Measurements from ENCODE around the gene SLC17A2.

Gene SLC17A2

DNA sequence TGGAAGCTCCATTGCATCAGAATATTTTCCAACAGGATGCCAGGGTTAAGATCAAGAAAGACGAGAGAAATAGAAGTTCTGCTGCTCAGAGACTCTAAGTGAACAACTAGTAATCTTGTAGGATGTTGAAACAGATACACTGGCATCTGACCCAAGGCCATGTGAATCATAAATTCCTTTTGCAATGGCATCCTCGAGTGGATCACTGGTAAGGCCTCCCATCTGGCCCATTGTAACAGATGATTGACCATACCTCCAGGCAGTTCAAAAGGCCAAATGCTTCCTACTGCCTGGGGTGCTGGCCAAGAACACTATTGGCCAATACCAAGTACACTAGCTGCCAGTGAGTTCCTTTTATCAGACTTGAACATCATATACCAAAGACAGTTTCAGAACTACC lies 46.5 kb downstream of the SLC17A2 start:
- no peaks in the 10 kb centered on the region; the same call in 1 of the 2 replicates for H3K4me1 ChIP-seq (ENCODE audit: control insufficient read depth, insufficient read depth, low read length)
- no peak overlapping the region for H3K27ac ChIP-seq (ENCODE audit: extremely low read depth, low read depth, low read length)
- no peaks in the 10 kb centered on the region for H3K36me3 ChIP-seq (ENCODE audit: control insufficient read depth in 2 of 2, insufficient read depth in 1 of 2, low read length in 2 of 2)
- H3K4me3 ChIP-seq (ENCODE audit: low read depth, low read length) = no peak overlapping the region
- TF ChIP-seq FEZF1 (tag by site-specific recombination; IDR thresholded peaks at IDR 0.05) = no peak
- TF ChIP-seq, protein P1, sequence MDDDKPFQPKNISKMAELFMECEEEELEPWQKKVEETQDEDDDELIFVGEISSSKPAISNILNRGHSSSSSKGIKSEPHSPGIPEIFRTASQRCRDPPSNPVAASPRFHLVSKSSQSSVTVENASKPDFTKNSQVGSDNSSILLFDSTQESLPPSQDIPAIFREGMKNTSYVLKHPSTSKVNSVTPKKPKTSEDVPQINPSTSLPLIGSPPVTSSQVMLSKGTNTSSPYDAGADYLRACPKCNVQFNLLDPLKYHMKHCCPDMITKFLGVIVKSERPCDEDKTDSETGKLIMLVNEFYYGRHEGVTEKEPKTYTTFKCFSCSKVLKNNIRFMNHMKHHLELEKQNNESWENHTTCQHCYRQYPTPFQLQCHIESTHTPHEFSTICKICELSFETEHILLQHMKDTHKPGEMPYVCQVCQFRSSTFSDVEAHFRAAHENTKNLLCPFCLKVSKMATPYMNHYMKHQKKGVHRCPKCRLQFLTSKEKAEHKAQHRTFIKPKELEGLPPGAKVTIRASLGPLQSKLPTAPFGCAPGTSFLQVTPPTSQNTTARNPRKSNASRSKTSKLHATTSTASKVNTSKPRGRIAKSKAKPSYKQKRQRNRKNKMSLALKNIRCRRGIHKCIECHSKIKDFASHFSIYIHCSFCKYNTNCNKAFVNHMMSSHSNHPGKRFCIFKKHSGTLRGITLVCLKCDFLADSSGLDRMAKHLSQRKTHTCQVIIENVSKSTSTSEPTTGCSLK (tag by site-specific recombination; IDR thresholded peaks at IDR 0.05) = no peak
- no peak for TF ChIP-seq RBAK (tag by site-specific recombination; IDR thresholded peaks at IDR 0.05)
- TF ChIP-seq ZNF311 (tag by site-specific recombination; IDR thresholded peaks at IDR 0.05; ENCODE audit: borderline replicate concordance) = no peak
- no peak for TF ChIP-seq HOXC10 (CRISPR knock-in tag; IDR thresholded peaks at IDR 0.05)
- no peak for TF ChIP-seq KLF7 (tag by site-specific recombination; IDR thresholded peaks at IDR 0.05; ENCODE audit: borderline replicate concordance)
- TF ChIP-seq, protein P2, sequence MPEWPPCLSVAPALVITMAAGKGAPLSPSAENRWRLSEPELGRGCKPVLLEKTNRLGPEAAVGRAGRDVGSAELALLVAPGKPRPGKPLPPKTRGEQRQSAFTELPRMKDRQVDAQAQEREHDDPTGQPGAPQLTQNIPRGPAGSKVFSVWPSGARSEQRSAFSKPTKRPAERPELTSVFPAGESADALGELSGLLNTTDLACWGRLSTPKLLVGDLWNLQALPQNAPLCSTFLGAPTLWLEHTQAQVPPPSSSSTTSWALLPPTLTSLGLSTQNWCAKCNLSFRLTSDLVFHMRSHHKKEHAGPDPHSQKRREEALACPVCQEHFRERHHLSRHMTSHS (tag by site-specific recombination; IDR thresholded peaks at IDR 0.05) = no peak
- TF ChIP-seq, protein P3, sequence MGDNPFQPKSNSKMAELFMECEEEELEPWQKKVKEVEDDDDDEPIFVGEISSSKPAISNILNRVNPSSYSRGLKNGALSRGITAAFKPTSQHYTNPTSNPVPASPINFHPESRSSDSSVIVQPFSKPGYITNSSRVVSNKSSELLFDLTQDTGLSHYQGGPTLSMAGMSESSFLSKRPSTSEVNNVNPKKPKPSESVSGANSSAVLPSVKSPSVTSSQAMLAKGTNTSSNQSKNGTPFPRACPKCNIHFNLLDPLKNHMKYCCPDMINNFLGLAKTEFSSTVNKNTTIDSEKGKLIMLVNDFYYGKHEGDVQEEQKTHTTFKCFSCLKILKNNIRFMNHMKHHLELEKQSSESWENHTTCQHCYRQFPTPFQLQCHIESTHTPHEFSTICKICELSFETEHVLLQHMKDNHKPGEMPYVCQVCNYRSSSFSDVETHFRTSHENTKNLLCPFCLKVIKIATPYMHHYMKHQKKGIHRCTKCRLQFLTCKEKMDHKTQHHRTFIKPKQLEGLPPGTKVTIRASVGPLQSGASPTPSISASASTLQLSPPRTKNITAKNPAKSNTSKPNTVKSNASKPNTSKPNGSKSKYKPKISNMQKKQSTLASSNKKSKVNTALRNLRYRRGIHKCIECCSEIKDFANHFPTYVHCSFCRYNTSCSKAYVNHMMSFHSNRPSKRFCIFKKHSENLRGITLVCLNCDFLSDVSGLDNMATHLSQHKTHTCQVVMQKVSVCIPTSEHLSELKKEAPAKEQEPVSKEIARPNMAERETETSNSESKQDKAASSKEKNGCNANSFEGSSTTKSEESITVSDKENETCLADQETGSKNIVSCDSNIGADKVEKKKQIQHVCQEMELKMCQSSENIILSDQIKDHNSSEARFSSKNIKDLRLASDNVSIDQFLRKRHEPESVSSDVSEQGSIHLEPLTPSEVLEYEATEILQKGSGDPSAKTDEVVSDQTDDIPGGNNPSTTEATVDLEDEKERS (tag by site-specific recombination; IDR thresholded peaks at IDR 0.05) = no peak
- TF ChIP-seq ZNF23 (tag by site-specific recombination; IDR thresholded peaks at IDR 0.05; ENCODE audit: borderline replicate concordance) = no peak
- no peak for TF ChIP-seq YY1 (tag by site-specific recombination; IDR thresholded peaks at IDR 0.05)
- TF ChIP-seq ZSCAN23 (tag by site-specific recombination; IDR thresholded peaks at IDR 0.05) = no peak
- TF ChIP-seq KLF10 (tag by site-specific recombination; IDR thresholded peaks at IDR 0.05) = no peak
- no peak for TF ChIP-seq ZNF324 (tag by site-specific recombination; IDR thresholded peaks at IDR 0.05)
- H3K9me3 ChIP-seq (ENCODE audit: control insufficient read depth, insufficient read depth, low read depth, low read length) = no peaks in the 10 kb centered on the region
- POLR2A ChIA-PET = no interaction called here
- CTCF ChIA-PET = interaction anchor here (0.6 to 1.1 kb wide), 4 partner anchors 57 to 1495 kb away, joined by 3 to 4 read pairs (median 4); no protein-coding TSS in a partner anchor

DNA sequence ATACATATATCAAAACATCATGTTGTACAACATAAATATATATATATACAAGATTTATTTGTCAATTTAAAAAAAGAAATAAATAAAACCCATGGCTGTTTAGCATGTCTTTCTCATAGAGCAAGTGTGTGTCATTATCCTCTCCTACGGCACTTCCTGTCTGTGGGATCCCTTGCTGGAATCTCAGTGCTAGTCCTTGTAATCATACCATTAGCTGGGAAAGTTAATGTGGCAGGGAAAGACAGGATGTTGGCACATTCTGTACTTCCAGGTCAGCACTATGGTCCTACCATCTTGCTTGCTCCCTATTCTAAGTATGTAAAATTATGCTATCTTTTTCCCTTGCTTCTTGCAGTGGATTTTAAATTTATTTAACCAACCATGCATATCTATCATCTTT lies 47.0 kb downstream of the SLC17A2 start:
- ChIA-PET CTCF (interaction anchor here (0.6 to 1.0 kb wide), 4 partner anchors 56 to 1495 kb away, joined by 4 read pairs; no protein-coding TSS in a partner anchor), POLR2A (no interaction called here)
- Histone ChIP-seq H3K9me3 (ENCODE audit: control insufficient read depth, insufficient read depth, low read depth, low read length) (no peaks in the 10 kb centered on the region), H3K4me3 (ENCODE audit: low read depth, low read length) (no peak overlapping the region), H3K27ac (ENCODE audit: extremely low read depth, low read depth, low read length) (no peak overlapping the region), H3K4me1 (ENCODE audit: control insufficient read depth, insufficient read depth, low read length) (no peaks in the 10 kb centered on the region; the same call in 1 of the 2 replicates), H3K36me3 (ENCODE audit: control insufficient read depth in 2 of 2, insufficient read depth in 1 of 2, low read length in 2 of 2) (no peaks in the 10 kb centered on the region)
- no peak for TF ChIP-seq ZNF544 (tag by site-specific recombination; IDR thresholded peaks at IDR 0.05)

DNA sequence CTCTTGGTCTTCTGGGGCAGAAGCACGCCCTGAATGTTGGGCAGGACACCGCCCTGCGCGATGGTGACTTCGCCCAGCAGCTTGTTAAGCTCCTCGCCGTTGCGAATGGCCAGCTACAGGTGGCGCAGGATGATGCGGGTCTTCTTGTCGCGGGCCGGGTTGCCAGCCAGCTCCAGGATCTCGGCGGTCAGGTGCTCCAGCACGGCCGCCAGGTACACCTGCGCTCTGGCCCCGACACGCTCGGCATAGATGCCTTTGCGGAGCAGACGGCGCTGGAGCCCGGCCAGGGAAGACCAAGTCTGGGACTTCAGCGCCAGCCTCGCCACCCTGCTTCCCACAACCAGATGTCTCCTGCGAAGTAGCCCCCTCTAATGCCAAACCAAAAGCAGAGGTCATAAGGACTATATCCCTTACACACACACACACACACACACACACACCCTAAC lies 48.4 kb downstream of the SLC17A2 start:
- Histone ChIP-seq H3K27ac (ENCODE audit: extremely low read depth, low read depth, low read length) (no peak overlapping the region), H3K4me3 (ENCODE audit: low read depth, low read length) (peak overlapping the region; percentile 18), H3K4me1 (ENCODE audit: control insufficient read depth, insufficient read depth, low read length) (no peaks in the 10 kb centered on the region; the same call in 1 of the 2 replicates), H3K36me3 (ENCODE audit: control insufficient read depth in 2 of 2, insufficient read depth in 1 of 2, low read length in 2 of 2) (no peaks in the 10 kb centered on the region), H3K9me3 (ENCODE audit: control insufficient read depth, insufficient read depth, low read depth, low read length) (no peaks in the 10 kb centered on the region)
- TF ChIP-seq, protein P4, sequence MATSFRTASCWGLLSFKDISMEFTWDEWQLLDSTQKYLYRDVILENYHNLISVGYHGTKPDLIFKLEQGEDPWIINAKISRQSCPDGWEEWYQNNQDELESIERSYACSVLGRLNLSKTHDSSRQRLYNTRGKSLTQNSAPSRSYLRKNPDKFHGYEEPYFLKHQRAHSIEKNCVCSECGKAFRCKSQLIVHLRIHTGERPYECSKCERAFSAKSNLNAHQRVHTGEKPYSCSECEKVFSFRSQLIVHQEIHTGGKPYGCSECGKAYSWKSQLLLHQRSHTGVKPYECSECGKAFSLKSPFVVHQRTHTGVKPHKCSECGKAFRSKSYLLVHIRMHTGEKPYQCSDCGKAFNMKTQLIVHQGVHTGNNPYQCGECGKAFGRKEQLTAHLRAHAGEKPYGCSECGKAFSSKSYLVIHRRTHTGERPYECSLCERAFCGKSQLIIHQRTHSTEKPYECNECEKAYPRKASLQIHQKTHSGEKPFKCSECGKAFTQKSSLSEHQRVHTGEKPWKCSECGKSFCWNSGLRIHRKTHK (tag by site-specific recombination; IDR thresholded peaks at IDR 0.05) = no peak
- ChIA-PET CTCF (interaction anchor here (0.6 to 1.8 kb wide), 10 partner anchors 10 to 811 kb away, joined by 3 to 18 read pairs (median 4); no protein-coding TSS in a partner anchor), POLR2A (no interaction called here)
